ENCODE results near the gene HSPA12B.

- TF ChIP-seq HDGF (IDR thresholded peaks at IDR 0.05; ENCODE audit: borderline replicate concordance) (no peak), ELF4 (IDR thresholded peaks at IDR 0.05) (no peak), FOXK2 (IDR thresholded peaks at IDR 0.05) (no peak), CTBP1 (IDR thresholded peaks at IDR 0.05; ENCODE audit: borderline replicate concordance) (no peak), L3MBTL2 (conservative IDR thresholded peaks at IDR 0.05) (no peak), TARDBP (IDR thresholded peaks at IDR 0.05) (no peak), NFRKB (IDR thresholded peaks at IDR 0.05) (no peak), SUZ12 (IDR thresholded peaks at IDR 0.05) (no peak)
These were observed 22.8 kb downstream of the HSPA12B start for GRCh38 chr20:3755269-3755668.
